C4-2B (cell line): ENCODE results near the gene P2RX1.

Source experiments
- H3K27ac ChIP-seq: fragments of 450-650 bp; 2 replicates; pipeline ENCODE4 v1.5.1; 2017
- ZFX ChIP-seq: fragments of 450-650 bp; IDR thresholded peaks from 2 replicates; pipeline ENCODE4 v1.6.1; 2017
- TF ChIP-seq, protein P1 (sequence below): fragments of 450-650 bp; conservative IDR thresholded peaks from 2 replicates; pipeline ENCODE4 v1.5.1; 2017; ENCODE audit warnings: mild to moderate bottlenecking

P2RX1 gene

GRCh38 chr17:3847165-3847670 lies 69.0 kb downstream of the P2RX1 start:
- TF ChIP-seq, protein P1, sequence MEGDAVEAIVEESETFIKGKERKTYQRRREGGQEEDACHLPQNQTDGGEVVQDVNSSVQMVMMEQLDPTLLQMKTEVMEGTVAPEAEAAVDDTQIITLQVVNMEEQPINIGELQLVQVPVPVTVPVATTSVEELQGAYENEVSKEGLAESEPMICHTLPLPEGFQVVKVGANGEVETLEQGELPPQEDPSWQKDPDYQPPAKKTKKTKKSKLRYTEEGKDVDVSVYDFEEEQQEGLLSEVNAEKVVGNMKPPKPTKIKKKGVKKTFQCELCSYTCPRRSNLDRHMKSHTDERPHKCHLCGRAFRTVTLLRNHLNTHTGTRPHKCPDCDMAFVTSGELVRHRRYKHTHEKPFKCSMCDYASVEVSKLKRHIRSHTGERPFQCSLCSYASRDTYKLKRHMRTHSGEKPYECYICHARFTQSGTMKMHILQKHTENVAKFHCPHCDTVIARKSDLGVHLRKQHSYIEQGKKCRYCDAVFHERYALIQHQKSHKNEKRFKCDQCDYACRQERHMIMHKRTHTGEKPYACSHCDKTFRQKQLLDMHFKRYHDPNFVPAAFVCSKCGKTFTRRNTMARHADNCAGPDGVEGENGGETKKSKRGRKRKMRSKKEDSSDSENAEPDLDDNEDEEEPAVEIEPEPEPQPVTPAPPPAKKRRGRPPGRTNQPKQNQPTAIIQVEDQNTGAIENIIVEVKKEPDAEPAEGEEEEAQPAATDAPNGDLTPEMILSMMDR: no peak
- no peak for TF ChIP-seq ZFX
- H3K27ac ChIP-seq: no peak overlapping the region
